H9 (cell line): ENCODE data around the gene NBDY. TPM values are rescaled to one million over a fixed set of nuclear protein-coding genes. Genes with fewer than 3 reads are reported as not detected.
"Not testable (repeated sequence)": the region's sequence is repeated elsewhere in the genome, so short reads cannot be mapped to it uniquely, and the experiment has no call there.

Source experiments
- DNase-seq: peaks from one replicate; pipeline ENCODE4 v3.0.0-alpha.2; 2017
- H2AFZ ChIP-seq: one replicate; pipeline ENCODE4 v1.6.1; 2013; ENCODE audit warnings: mild to moderate bottlenecking, low read length, control low read depth, moderate library complexity
- H2AK5ac ChIP-seq: 2 replicates; pipeline ENCODE4 v1.6.1; 2013; ENCODE audit warnings: low read length, control low read depth, mixed read lengths; ENCODE audit not compliant: insufficient read length
- H2BK120ac ChIP-seq: one replicate; pipeline ENCODE4 v1.6.1; 2013; ENCODE audit warnings: low read depth, mild to moderate bottlenecking, low read length, control low read depth, inconsistent platforms; ENCODE audit not compliant: poor library complexity, severe bottlenecking
- H2BK12ac ChIP-seq: 2 replicates; pipeline ENCODE4 v1.6.1; 2013; ENCODE audit warnings: low read length, control low read depth, mixed read lengths, low read depth; ENCODE audit not compliant: insufficient read length
- H2BK15ac ChIP-seq: 2 replicates; pipeline ENCODE4 v1.6.1; 2013; ENCODE audit warnings: low read depth, low read length, control low read depth
- H2BK20ac ChIP-seq: one replicate; pipeline ENCODE4 v1.6.1; 2013; ENCODE audit warnings: low read depth, mild to moderate bottlenecking, low read length, control low read depth, inconsistent platforms; ENCODE audit not compliant: poor library complexity, severe bottlenecking
- H2BK5ac ChIP-seq: 2 replicates; pipeline ENCODE4 v1.6.1; 2013; ENCODE audit warnings: low read length, control low read depth, mixed read lengths; ENCODE audit not compliant: insufficient read length
- H3K14ac ChIP-seq: 2 replicates; pipeline ENCODE4 v1.6.1; 2013; ENCODE audit warnings: low read length, control low read depth; ENCODE audit not compliant: insufficient read depth
- H3K18ac ChIP-seq: 2 replicates; pipeline ENCODE4 v1.6.1; 2013; ENCODE audit warnings: low read depth, mild to moderate bottlenecking, mixed read lengths, low read length, control low read depth; ENCODE audit not compliant: insufficient read length
- H3K23ac ChIP-seq: 2 replicates; pipeline ENCODE4 v1.6.1; 2013; ENCODE audit warnings: low read length, control low read depth, mixed read lengths, low read depth; ENCODE audit not compliant: insufficient read length
- H3K23me2 ChIP-seq: 2 replicates; pipeline ENCODE4 v1.6.1; 2013; ENCODE audit warnings: low read depth, mild to moderate bottlenecking, mixed read lengths, low read length, control low read depth; ENCODE audit not compliant: insufficient read length, poor library complexity, severe bottlenecking
- H3K27ac ChIP-seq: 2 replicates; pipeline ENCODE4 v1.5.1; 2013; ENCODE audit warnings: low read length, control low read depth, mixed read lengths, low read depth; ENCODE audit not compliant: insufficient read length
- H3K27me3 ChIP-seq: 2 replicates; pipeline ENCODE4 v1.6.1; 2013; ENCODE audit warnings: low read length, control low read depth, inconsistent platforms; ENCODE audit not compliant: insufficient read depth
- H3K4ac ChIP-seq: 2 replicates; pipeline ENCODE4 v1.6.1; 2013; ENCODE audit warnings: low read depth, mild to moderate bottlenecking, control low read depth, inconsistent platforms, low read length, moderate library complexity
- H3K4me1 ChIP-seq: 2 replicates; pipeline ENCODE4 v1.6.1; 2013; ENCODE audit warnings: low read length, control low read depth, inconsistent platforms; ENCODE audit not compliant: insufficient read depth
- H3K4me2 ChIP-seq: 2 replicates; pipeline ENCODE4 v1.6.1; 2013; ENCODE audit warnings: low read length, control low read depth, mixed read lengths; ENCODE audit not compliant: insufficient read length, insufficient read depth
- H3K56ac ChIP-seq: 2 replicates; pipeline ENCODE4 v1.6.1; 2013; ENCODE audit warnings: low read depth, mild to moderate bottlenecking, mixed read lengths, low read length, control low read depth; ENCODE audit not compliant: insufficient read length
- H3K79me1 ChIP-seq: 2 replicates; pipeline ENCODE4 v1.6.1; 2013; ENCODE audit warnings: low read depth, mild to moderate bottlenecking, moderate library complexity, low read length, control low read depth, inconsistent platforms; ENCODE audit not compliant: insufficient read depth, poor library complexity, severe bottlenecking
- H3K79me2 ChIP-seq: 2 replicates; pipeline ENCODE4 v1.6.1; 2013; ENCODE audit warnings: low read length, control low read depth, inconsistent platforms; ENCODE audit not compliant: insufficient read depth
- H3K9ac ChIP-seq: 2 replicates; pipeline ENCODE4 v1.6.1; 2013; ENCODE audit warnings: low read length, control low read depth, mixed read lengths; ENCODE audit not compliant: insufficient read length; ENCODE audit errors: extremely low read depth
- H3K9me3 ChIP-seq: one replicate; pipeline ENCODE4 v1.6.1; 2013; ENCODE audit warnings: low read depth, low read length, inconsistent platforms; ENCODE audit not compliant: control insufficient read depth
- H3T11ph ChIP-seq: one replicate; pipeline ENCODE4 v1.6.1; 2013; ENCODE audit warnings: mild to moderate bottlenecking, low read length, control low read depth, inconsistent platforms
- H4K20me1 ChIP-seq: one replicate; pipeline ENCODE4 v1.6.1; 2013; ENCODE audit not compliant: control insufficient read depth, insufficient read length, insufficient read depth
- H4K5ac ChIP-seq: 2 replicates; pipeline ENCODE4 v1.6.1; 2013; ENCODE audit warnings: low read depth, mild to moderate bottlenecking, mixed read lengths, low read length, control low read depth; ENCODE audit not compliant: insufficient read length
- H4K8ac ChIP-seq: replicated peaks from 2 replicates; pipeline ENCODE4 v1.6.1; 2013; ENCODE audit warnings: low read length, control low read depth, mixed read lengths, low read depth; ENCODE audit not compliant: insufficient read length
- H4K91ac ChIP-seq: 2 replicates; pipeline ENCODE4 v1.6.1; 2013; ENCODE audit warnings: low read depth, mild to moderate bottlenecking, moderate library complexity, mixed read lengths, low read length, control low read depth; ENCODE audit not compliant: insufficient read length
- H3K27ac Mint-ChIP-seq, 3 experiments: 2 replicates in 2 of 3; 3 replicates in 1 of 3; pipeline ENCODE4 v1.8.0; 2020 to 2021; ENCODE audit warnings: mixed read lengths in 3 of 3, mild to moderate bottlenecking in 1 of 3, moderate library complexity in 1 of 3
- H3K27me3 Mint-ChIP-seq: 2 replicates; pipeline ENCODE4 v1.8.0; 2021; ENCODE audit warnings: low read depth, mild to moderate bottlenecking, moderate library complexity, mixed read lengths
- H3K36me3 Mint-ChIP-seq, 3 experiments: 2 replicates in 2 of 3; 3 replicates in 1 of 3; pipeline ENCODE4 v1.8.0; 2020 to 2021; ENCODE audit warnings: low read depth in 3 of 3, mixed read lengths in 3 of 3; ENCODE audit not compliant: insufficient read depth in 1 of 3
- H3K4me1 Mint-ChIP-seq, 2 experiments: 2 replicates each; pipeline ENCODE4 v1.8.0; 2020; ENCODE audit warnings: mixed read lengths in 2 of 2
- H3K4me3 Mint-ChIP-seq, 2 experiments: 2 replicates in 1 of 2; 3 replicates in 1 of 2; pipeline ENCODE4 v1.8.0; 2020 to 2021; ENCODE audit warnings: mild to moderate bottlenecking in 2 of 2, mixed read lengths in 2 of 2, moderate library complexity in 1 of 2
- H3K9me3 Mint-ChIP-seq, 2 experiments: 2 replicates in 1 of 2; 3 replicates in 1 of 2; pipeline ENCODE4 v1.8.0; 2020; ENCODE audit warnings: mild to moderate bottlenecking in 2 of 2, mixed read lengths in 2 of 2, moderate library complexity in 1 of 2
- WGBS: extraction: QIAGEN DNeasy Blood & Tissue Kit; methylation state at CpG from one replicate; pipeline ENCODE4 v1.1.7; 2013; ENCODE audit warnings: missing lambda C conversion rate, low lambda C conversion rate, mixed read lengths; ENCODE audit not compliant: insufficient read length; ENCODE audit errors: extremely low coverage; 5-methylcytosine and 5-hydroxymethylcytosine counted together
- total RNA-seq: library from RNA; stranded (reverse); gene quantifications from 2 replicates; pipeline ENCODE4 v1.2.1, GENCODE V29; 2021

The NBDY gene
- total RNA-seq, 1 experiment from 2014 or later = 62.5 TPM

DNA sequence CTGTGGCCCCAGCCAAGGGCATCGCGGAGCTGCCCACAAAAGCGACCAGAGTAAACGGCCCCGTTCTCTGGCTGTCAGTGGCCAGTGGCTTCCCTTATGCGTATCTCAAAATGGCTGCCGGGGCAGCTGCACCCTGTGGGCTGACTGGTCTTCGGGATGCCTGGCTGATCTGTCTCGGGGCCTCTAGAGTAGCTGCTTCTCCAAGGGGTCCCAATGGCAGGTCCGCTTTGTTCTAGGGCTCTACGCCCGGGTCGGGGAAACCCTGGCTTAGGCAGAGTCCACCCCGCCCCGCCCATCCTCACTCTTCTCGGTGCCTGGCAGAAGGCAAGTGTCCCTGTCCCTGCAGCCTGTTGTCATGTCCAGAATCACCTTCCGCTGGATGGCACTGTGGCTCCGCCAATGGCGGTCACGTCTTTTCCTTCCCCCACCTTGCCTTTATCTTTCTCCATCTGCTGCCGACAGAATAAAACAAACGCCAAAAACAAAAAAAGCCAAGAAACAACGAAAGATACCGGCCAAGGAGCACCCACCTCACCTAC, 44.5 kb downstream of the NBDY start:
- not testable (repeated sequence) for H3T11ph ChIP-seq, H2BK12ac ChIP-seq, H3K9ac ChIP-seq, H4K91ac ChIP-seq, H3K27ac ChIP-seq, H3K14ac ChIP-seq, H3K9me3 ChIP-seq, H4K20me1 ChIP-seq, H3K79me2 ChIP-seq, H3K56ac ChIP-seq, H3K4me3 Mint-ChIP-seq, H3K23ac ChIP-seq, H3K27ac Mint-ChIP-seq, H3K4me1 ChIP-seq, H3K18ac ChIP-seq, H3K27me3 Mint-ChIP-seq, H2BK5ac ChIP-seq, H3K4me2 ChIP-seq, H3K4me1 Mint-ChIP-seq, H3K27me3 ChIP-seq, H3K9me3 Mint-ChIP-seq, H2AFZ ChIP-seq, H2BK120ac ChIP-seq, H3K23me2 ChIP-seq, H3K79me1 ChIP-seq, H2BK15ac ChIP-seq, H4K5ac ChIP-seq, H2AK5ac ChIP-seq, H2BK20ac ChIP-seq, H3K36me3 Mint-ChIP-seq, H3K4ac ChIP-seq, H4K8ac ChIP-seq, DNase-seq
- no CpG with 5 or more reads among the region's 24 CpGs for WGBS

- not testable (repeated sequence) for H3K79me2 ChIP-seq, H4K5ac ChIP-seq, H3K9ac ChIP-seq, H3K27me3 ChIP-seq, H3K14ac ChIP-seq, H3K4me1 Mint-ChIP-seq, H2BK15ac ChIP-seq, H3K4me1 ChIP-seq, H2AK5ac ChIP-seq, H3K27ac Mint-ChIP-seq, H3K4me2 ChIP-seq, H3T11ph ChIP-seq, H3K23me2 ChIP-seq, H3K18ac ChIP-seq, H3K4me3 Mint-ChIP-seq, H2BK20ac ChIP-seq, H2BK12ac ChIP-seq, H3K79me1 ChIP-seq, H2BK5ac ChIP-seq, H4K91ac ChIP-seq, H3K4ac ChIP-seq, H4K20me1 ChIP-seq, H3K23ac ChIP-seq, H2BK120ac ChIP-seq, H4K8ac ChIP-seq, DNase-seq, H3K9me3 ChIP-seq, H3K56ac ChIP-seq, H2AFZ ChIP-seq, H3K27ac ChIP-seq, H3K27me3 Mint-ChIP-seq
- H3K9me3 Mint-ChIP-seq = peaks cover 19 to 26% of the 10 kb centered on the region in 2 experiments
- WGBS = no CpG with 5 or more reads among the region's 32 CpGs
- H3K36me3 Mint-ChIP-seq = peaks cover 5 to 21% (median 16%) of the 10 kb centered on the region in 3 experiments; a peak in 6 of 7 replicates
Observed at GRCh38 chrX:56778099-56778923, 49.3 kb downstream of the NBDY start.
